ENCODE data around the gene FAM156B.

DNA sequence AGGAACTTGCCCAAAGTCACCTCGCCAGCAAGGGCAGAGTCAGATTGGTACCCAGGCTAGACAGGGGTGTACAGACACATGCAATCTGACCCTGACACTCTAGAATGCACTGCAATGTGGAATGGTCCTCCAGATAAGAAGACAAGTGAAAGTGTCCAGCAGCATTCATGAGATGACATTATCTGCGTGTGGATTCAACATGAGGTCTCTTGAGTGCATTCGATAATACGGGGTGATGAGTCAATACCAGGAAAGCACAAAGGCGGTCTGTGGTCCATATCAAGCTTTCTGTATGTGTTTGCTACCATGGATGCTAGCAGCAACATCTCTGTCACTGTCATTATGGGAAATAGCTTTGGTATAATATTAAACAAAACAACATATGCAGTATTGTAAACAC lies 22.5 kb upstream of the FAM156B start:
- TF ChIP-seq, protein P1, sequence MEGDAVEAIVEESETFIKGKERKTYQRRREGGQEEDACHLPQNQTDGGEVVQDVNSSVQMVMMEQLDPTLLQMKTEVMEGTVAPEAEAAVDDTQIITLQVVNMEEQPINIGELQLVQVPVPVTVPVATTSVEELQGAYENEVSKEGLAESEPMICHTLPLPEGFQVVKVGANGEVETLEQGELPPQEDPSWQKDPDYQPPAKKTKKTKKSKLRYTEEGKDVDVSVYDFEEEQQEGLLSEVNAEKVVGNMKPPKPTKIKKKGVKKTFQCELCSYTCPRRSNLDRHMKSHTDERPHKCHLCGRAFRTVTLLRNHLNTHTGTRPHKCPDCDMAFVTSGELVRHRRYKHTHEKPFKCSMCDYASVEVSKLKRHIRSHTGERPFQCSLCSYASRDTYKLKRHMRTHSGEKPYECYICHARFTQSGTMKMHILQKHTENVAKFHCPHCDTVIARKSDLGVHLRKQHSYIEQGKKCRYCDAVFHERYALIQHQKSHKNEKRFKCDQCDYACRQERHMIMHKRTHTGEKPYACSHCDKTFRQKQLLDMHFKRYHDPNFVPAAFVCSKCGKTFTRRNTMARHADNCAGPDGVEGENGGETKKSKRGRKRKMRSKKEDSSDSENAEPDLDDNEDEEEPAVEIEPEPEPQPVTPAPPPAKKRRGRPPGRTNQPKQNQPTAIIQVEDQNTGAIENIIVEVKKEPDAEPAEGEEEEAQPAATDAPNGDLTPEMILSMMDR (IDR thresholded peaks at IDR 0.05): no peak
- TF ChIP-seq POLR2A (IDR thresholded peaks at IDR 0.05): no peak

Measured in body of pancreas (tissue), 4 donors.